Testis (tissue), 3 donors: ENCODE results near the gene PLA2G7. TPM values are rescaled to one million over a fixed set of nuclear protein-coding genes. Genes with fewer than 3 reads are reported as not detected.
A peak's percentile ranks its signal among the peaks of the same experiment; 100 is the strongest.
"Not testable (repeated sequence)": the region's sequence is repeated elsewhere in the genome, so short reads cannot be mapped to it uniquely, and the experiment has no call there.

ENCODE experiments used
- DNase-seq: peaks from one replicate; pipeline ENCODE4 v3.0.0-alpha.2; 2019
- H3K27ac ChIP-seq, 2 donors: fragments of 200-600 bp; sonication (generic); one replicate each; pipeline ENCODE4 v1.5.1; 2019
- H3K27me3 ChIP-seq: fragments of 200-600 bp; sonication (generic); one replicate; pipeline ENCODE4 v1.5.1; 2019
- H3K36me3 ChIP-seq: fragments of 200-600 bp; sonication (generic); one replicate; pipeline ENCODE4 v1.5.1; 2017; ENCODE audit warnings: low read depth; ENCODE audit errors: missing control alignments
- H3K4me1 ChIP-seq: fragments of 200-600 bp; sonication (generic); one replicate; pipeline ENCODE4 v1.5.1; 2019
- H3K4me3 ChIP-seq, 2 donors: fragments of 200-600 bp; sonication (generic); one replicate each; pipeline ENCODE4 v1.5.1; 2017 to 2019
- H3K9me3 ChIP-seq: fragments of 200-600 bp; sonication (generic); one replicate; pipeline ENCODE4 v1.5.1; 2017
- POLR2A ChIP-seq: fragments of 450-650 bp; IDR thresholded peaks from one replicate; pipeline ENCODE4 v1.6.1; 2017; ENCODE audit warnings: antibody characterized with exemption, mild to moderate bottlenecking, moderate library complexity
- WGBS, 2 donors: methylation state at CpG; one replicate each; pipeline ENCODE4 v1.1.5; 2018; 5-methylcytosine and 5-hydroxymethylcytosine counted together
- intact Hi-C: fragments of 100-400 bp; cut with DNase I; formaldehyde crosslinking; loops from one replicate; pipeline ENCODE4 v1.15.1; 2023; ENCODE audit warnings: low total_unique reads
- polyA plus RNA-seq: library from polyadenylated mRNA; stranded (reverse); fragments of 350-450 nt; fragmentation: Illumina TruSeq; extraction: RNeasy Lipid Tissue Mini Kit (QIAGEN cat#74804); gene quantifications from one replicate; pipeline ENCODE4 v1.2.3, GENCODE V29; 2014; ENCODE audit warnings: low read depth, low replicate concordance; ENCODE audit not compliant: insufficient read depth
- total RNA-seq, 2 donors: library from RNA; depleted of rRNA; stranded (reverse); fragments of >200 nt; gene quantifications; one replicate each; pipeline ENCODE4 v1.2.3, GENCODE V29; 2016
- TF ChIP-seq, protein P1 (sequence below), 3 experiments: fragments of 450-650 bp in 2 of 3; fragments of 200-600 bp in 1 of 3; sonication (generic) in 1 of 3; IDR thresholded peaks; one replicate each; pipeline ENCODE4 v1.5.1; 2016 to 2019; ENCODE audit warnings: antibody characterized with exemption in 3 of 3, mild to moderate bottlenecking in 2 of 3, moderate library complexity in 1 of 3

The PLA2G7 gene
- total and polyA plus RNA-seq, 3 donors from 2014 or later: 0.31 to 2.1 (median 0.74) TPM

GRCh38 chr6:46776070-46776712, 41.0 kb upstream of the PLA2G7 start:
- H3K27me3 ChIP-seq: no peaks in the 10 kb centered on the region
- no peak for TF ChIP-seq POLR2A
- TF ChIP-seq, protein P1, sequence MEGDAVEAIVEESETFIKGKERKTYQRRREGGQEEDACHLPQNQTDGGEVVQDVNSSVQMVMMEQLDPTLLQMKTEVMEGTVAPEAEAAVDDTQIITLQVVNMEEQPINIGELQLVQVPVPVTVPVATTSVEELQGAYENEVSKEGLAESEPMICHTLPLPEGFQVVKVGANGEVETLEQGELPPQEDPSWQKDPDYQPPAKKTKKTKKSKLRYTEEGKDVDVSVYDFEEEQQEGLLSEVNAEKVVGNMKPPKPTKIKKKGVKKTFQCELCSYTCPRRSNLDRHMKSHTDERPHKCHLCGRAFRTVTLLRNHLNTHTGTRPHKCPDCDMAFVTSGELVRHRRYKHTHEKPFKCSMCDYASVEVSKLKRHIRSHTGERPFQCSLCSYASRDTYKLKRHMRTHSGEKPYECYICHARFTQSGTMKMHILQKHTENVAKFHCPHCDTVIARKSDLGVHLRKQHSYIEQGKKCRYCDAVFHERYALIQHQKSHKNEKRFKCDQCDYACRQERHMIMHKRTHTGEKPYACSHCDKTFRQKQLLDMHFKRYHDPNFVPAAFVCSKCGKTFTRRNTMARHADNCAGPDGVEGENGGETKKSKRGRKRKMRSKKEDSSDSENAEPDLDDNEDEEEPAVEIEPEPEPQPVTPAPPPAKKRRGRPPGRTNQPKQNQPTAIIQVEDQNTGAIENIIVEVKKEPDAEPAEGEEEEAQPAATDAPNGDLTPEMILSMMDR (IDR thresholded peaks at IDR 0.05): no peak
- H3K27ac ChIP-seq: no peak overlapping the region
- H3K4me1 ChIP-seq: peaks cover 10% of the 10 kb centered on the region
- DNase-seq: no peak
- H3K36me3 ChIP-seq: no peaks in the 10 kb centered on the region
- intact Hi-C loops: no loop called here
- H3K4me3 ChIP-seq: no peak overlapping the region
- WGBS, 2 donors: 61 to 82% methylated on average over 5 of the region's 5 CpGs
- H3K9me3 ChIP-seq: no peaks in the 10 kb centered on the region

- H3K4me3 ChIP-seq: peak overlapping the region in 1 of 2 donors; percentile 2
- WGBS, 2 donors: 81% methylated on average over 21 of the region's 24 CpGs; no CpG with 5 or more reads in 1 of the 2 donors
- intact Hi-C loops, H3K4me1 ChIP-seq, DNase-seq, H3K36me3 ChIP-seq, H3K27me3 ChIP-seq, H3K9me3 ChIP-seq, H3K27ac ChIP-seq: not testable (repeated sequence)
Observed at GRCh38 chr6:46774736-46775135, 39.6 kb upstream of the PLA2G7 start.

DNA sequence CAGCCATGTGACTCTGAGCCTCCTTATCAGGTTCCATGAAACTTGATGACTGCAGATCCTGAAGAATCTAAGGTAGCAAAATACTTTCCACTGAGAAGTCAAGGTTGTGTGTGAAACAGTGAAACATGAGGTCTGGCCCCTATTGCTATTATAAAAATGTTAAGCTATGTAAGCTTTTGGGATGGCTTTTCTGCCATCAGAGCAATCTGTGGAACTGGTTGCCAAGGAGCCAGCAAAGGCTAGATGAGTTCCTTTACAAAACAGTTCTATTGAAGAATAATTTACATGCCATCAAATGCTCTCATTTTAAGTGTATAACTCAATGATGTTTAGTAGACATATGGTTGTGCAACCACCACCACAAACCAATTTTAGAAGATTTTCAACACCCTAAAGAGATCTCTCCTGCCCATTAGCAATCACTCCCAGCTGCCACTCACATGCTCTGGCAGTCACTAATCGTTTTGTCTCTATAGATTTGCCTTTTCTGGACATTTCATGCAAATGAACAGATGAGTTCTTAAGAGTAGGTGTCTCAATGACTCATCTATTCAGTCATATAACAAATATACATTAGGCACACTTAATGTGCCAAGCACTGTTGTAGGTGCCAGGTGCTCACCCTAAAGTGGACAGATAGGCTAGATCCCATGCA, 38.2 kb upstream of the PLA2G7 start:
- no peaks in the 10 kb centered on the region for H3K27me3 ChIP-seq
- intact Hi-C loops: no loop called here
- no peak for TF ChIP-seq POLR2A
- TF ChIP-seq, protein P1 (IDR thresholded peaks at IDR 0.05): no peak
- 70 to 76% methylated on average over 1 of the region's 1 CpG for WGBS, 2 donors
- no peak for DNase-seq
- H3K4me3 ChIP-seq: no peak overlapping the region
- H3K9me3 ChIP-seq: no peaks in the 10 kb centered on the region
- peaks cover 10% of the 10 kb centered on the region for H3K4me1 ChIP-seq
- no peaks in the 10 kb centered on the region for H3K36me3 ChIP-seq
- no peak overlapping the region for H3K27ac ChIP-seq

DNA sequence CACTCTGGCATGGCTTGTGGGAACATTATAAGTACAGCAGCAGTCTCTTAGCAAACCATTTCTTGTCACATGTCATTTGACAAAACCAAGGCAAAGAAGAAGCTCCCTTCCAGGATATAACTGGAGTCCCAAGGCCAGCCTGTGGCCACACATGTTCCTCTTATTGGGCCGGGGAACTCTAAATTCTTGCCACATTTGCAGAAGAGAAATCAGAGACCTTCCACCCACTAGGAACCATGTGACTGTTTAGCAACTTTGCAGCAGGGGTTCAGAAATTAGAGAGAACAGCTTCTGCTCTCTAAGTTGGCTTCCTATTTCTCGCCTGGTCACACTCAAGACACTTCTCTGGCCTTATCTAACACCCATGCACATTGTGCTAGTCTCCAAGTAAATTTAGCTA, 37.6 kb upstream of the PLA2G7 start:
- DNase-seq: peak; percentile 21
- Histone ChIP-seq H3K4me3 (no peak overlapping the region), H3K9me3 (no peaks in the 10 kb centered on the region), H3K27ac (no peak overlapping the region), H3K4me1 (peaks cover 10% of the 10 kb centered on the region), H3K36me3 (no peaks in the 10 kb centered on the region), H3K27me3 (no peaks in the 10 kb centered on the region)
- WGBS, 2 donors: 16 to 51% methylated on average over 2 of the region's 2 CpGs
- intact Hi-C loops: no loop called here
- TF ChIP-seq, protein P1 (IDR thresholded peaks at IDR 0.05): no peak
- TF ChIP-seq POLR2A: no peak

DNA sequence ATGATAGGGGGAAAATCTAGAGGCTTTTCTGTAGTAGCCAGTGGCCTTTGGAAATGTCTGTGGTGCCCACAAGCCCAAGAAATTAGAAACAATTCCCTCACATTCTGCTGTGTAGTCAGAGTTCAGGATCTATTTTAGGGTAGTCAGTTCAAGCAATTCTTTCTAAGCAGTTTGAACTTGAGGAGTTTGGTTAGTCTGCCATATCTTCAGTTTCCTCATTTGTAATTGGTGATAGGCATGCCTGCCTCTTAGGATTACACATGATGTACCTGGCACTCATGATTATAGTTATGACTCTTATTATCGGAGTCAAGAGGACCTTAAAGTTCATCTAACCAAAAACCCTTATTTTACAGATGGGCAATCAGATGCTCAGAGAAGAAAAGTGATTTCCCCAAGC, 36.8 kb upstream of the PLA2G7 start:
- no peaks in the 10 kb centered on the region for H3K27me3 ChIP-seq
- DNase-seq: no peak
- no peaks in the 10 kb centered on the region for H3K36me3 ChIP-seq
- no peak overlapping the region for H3K4me3 ChIP-seq
- H3K27ac ChIP-seq: no peak overlapping the region
- H3K4me1 ChIP-seq: peaks cover 10% of the 10 kb centered on the region
- intact Hi-C loops: no loop called here
- H3K9me3 ChIP-seq: no peaks in the 10 kb centered on the region
- TF ChIP-seq, protein P1 (IDR thresholded peaks at IDR 0.05): no peak
- no peak for TF ChIP-seq POLR2A
- WGBS, 2 donors: 97 to 100% methylated on average over 1 of the region's 1 CpG
